Adrenal gland (tissue), 12 donors: Measurements from ENCODE around the gene TMEM51. TPM values are rescaled to one million over a fixed set of nuclear protein-coding genes. Genes with fewer than 3 reads are reported as not detected.
A peak's percentile ranks its signal among the peaks of the same experiment; 100 is the strongest.

Experiments
- DNase-seq, 7 donors: peaks; one replicate each; pipeline ENCODE4 v3.0.0-alpha.2; 2019 to 2020
- H3K27ac ChIP-seq, 5 donors: fragments of 200-600 bp; sonication (generic) in 4 of 5; 1 replicate in 3 of 5; 2 replicates in 2 of 5; pipeline versions ENCODE4 v1.5.1 to v1.8.0; 2016 to 2020; ENCODE audit warnings: mild to moderate bottlenecking in 1 of 5
- H3K27me3 ChIP-seq: fragments of 200-600 bp; 2 replicates; pipeline ENCODE4 v1.8.0; 2021
- H3K36me3 ChIP-seq, 2 donors: fragments of 200-600 bp; replicated peaks in 1 of 2; 1 replicate in 1 of 2; 2 replicates in 1 of 2; pipeline versions ENCODE4 v1.5.1 to v1.8.0; 2018 to 2022
- H3K4me1 ChIP-seq, 2 donors: fragments of 200-600 bp; replicated peaks in 1 of 2; 1 replicate in 1 of 2; 2 replicates in 1 of 2; pipeline versions ENCODE4 v1.5.1 to v1.8.0; 2018 to 2021
- H3K4me3 ChIP-seq, 4 donors: fragments of 200-600 bp; sonication (generic) in 3 of 4; one replicate each; pipeline ENCODE4 v1.5.1; 2016 to 2018
- H3K9me3 ChIP-seq, 3 donors: fragments of 200-600 bp; sonication (generic) in 1 of 3; replicated peaks in 1 of 3; 1 replicate in 2 of 3; 2 replicates in 1 of 3; pipeline versions ENCODE4 v1.5.1 to v1.8.0; 2016 to 2021
- CTCF ChIP-seq, 6 experiments: fragments of 450-650 bp in 4 of 6; fragments of 200-600 bp in 2 of 6; sonication (generic) in 1 of 6; IDR thresholded peaks; 1 replicate in 5 of 6; 2 replicates in 1 of 6; pipeline versions ENCODE4 v1.5.1 to v1.8.0; 2016 to 2021; ENCODE audit warnings: antibody characterized with exemption in 6 of 6, mild to moderate bottlenecking in 2 of 6, moderate library complexity in 1 of 6
- POLR2A ChIP-seq, 2 donors: fragments of 450-650 bp; IDR thresholded peaks; one replicate each; pipeline ENCODE4 v1.6.1; 2017; ENCODE audit warnings: antibody characterized with exemption in 2 of 2, mild to moderate bottlenecking in 2 of 2, moderate library complexity in 1 of 2
- WGBS, 4 donors: extraction: QIAGEN DNeasy Blood & Tissue Kit in 2 of 4; methylation state at CpG; one replicate each; pipeline versions ENCODE4 v1.1.5 to v1.1.7; 2013 to 2017; 5-methylcytosine and 5-hydroxymethylcytosine counted together
- intact Hi-C, 2 donors: fragments of 100-400 bp; cut with DNase I; formaldehyde crosslinking; loops; one replicate each; pipeline versions ENCODE4 v1.14.1 to v1.15.0; 2022 to 2023
- polyA plus RNA-seq, 3 donors: library from polyadenylated mRNA; stranded (reverse); fragments of 200-250 nt in 2 of 3; fragments of 350-450 nt in 1 of 3; fragmentation: Illumina TruSeq in 1 of 3; extraction: RNeasy Lipid Tissue Mini Kit (QIAGEN cat#74804) in 1 of 3; gene quantifications; one replicate each; pipeline ENCODE4 v1.2.3, GENCODE V29; 2013 to 2014
- total RNA-seq, 9 donors: library from RNA; depleted of rRNA in 4 of 9; stranded (reverse); fragments of >200 nt in 4 of 9; fragments of 120-200 nt in 1 of 9; fragmentation: NEBNext Ultra II Directional in 1 of 9; extraction: Animal tissue kit (Norgen Biotek cat#: 25700) in 1 of 9; gene quantifications; one replicate each; pipeline versions ENCODE4 v1.1.0 to v1.2.4, GENCODE V29; 2013 to 2023
- donor health status: healthy with polysubstance abuse.
- donor health status: Bipolar disorder and iron deficiency.
- donor health status: DM: yes; HTN: yes; CAD: no.
- donor health status: DM: no; HTN: no; CAD: no.
- donor health status: DM: no; HTN: no; CAD: no.
- donor health status: DM: yes; HTN: yes; CAD: no.

The TMEM51 gene
- total and polyA plus RNA-seq, 12 donors: 4.0 to 46.5 (median 31.0) TPM

GRCh38 chr1:15210651-15211375 is 57.3 kb downstream of the TMEM51 start:
- Histone ChIP-seq H3K27ac (peak overlapping the region in 2 of 5 donors; percentile 7 to 60), H3K9me3 (no peaks in the 10 kb centered on the region), H3K4me1 (peaks cover 42 to 83% of the 10 kb centered on the region in 2 donors), H3K36me3 (no peaks in the 10 kb centered on the region), H3K27me3 (no peaks in the 10 kb centered on the region), H3K4me3 (no peak overlapping the region)
- WGBS, 4 donors: 54 to 66% (median 57%) methylated on average over 7 of the region's 7 CpGs
- intact Hi-C loops: no loop called here
- TF ChIP-seq CTCF (IDR thresholded peaks at IDR 0.05): no peak
- TF ChIP-seq POLR2A (IDR thresholded peaks at IDR 0.05): no peak
- peak in 1 of 7 donors; percentile 20 for DNase-seq

GRCh38 chr1:15211424-15211823 is 57.9 kb downstream of the TMEM51 start:
- Histone ChIP-seq H3K9me3 (no peaks in the 10 kb centered on the region), H3K27me3 (no peaks in the 10 kb centered on the region), H3K4me1 (peaks cover 36 to 78% of the 10 kb centered on the region in 2 donors), H3K36me3 (no peaks in the 10 kb centered on the region), H3K4me3 (no peak overlapping the region), H3K27ac (peak overlapping the region in 2 of 5 donors; percentile 20 to 78)
- no peak for DNase-seq
- TF ChIP-seq CTCF (IDR thresholded peaks at IDR 0.05): no peak
- no peak for TF ChIP-seq POLR2A (IDR thresholded peaks at IDR 0.05)
- intact Hi-C loops: no loop called here
- WGBS, 4 donors: 92 to 94% (median 93%) methylated on average over 3 of the region's 3 CpGs

- TF ChIP-seq POLR2A (IDR thresholded peaks at IDR 0.05) (no peak), CTCF (IDR thresholded peaks at IDR 0.05) (no peak)
- Histone ChIP-seq H3K27me3 (no peaks in the 10 kb centered on the region), H3K36me3 (no peaks in the 10 kb centered on the region), H3K4me3 (no peak overlapping the region), H3K27ac (peak overlapping the region in 4 of 5 donors; percentile 30 to 83 (median 64)), H3K9me3 (no peaks in the 10 kb centered on the region), H3K4me1 (peaks cover 29 to 73% of the 10 kb centered on the region in 2 donors)
- WGBS, 4 donors: 46 to 56% (median 48%) methylated on average over 17 of the region's 17 CpGs
- intact Hi-C loops: no loop called here
- peak in 5 of 7 donors; percentile 44 to 49 (median 46) for DNase-seq
Measured at GRCh38 chr1:15212216-15212953, 58.8 kb downstream of the TMEM51 start.

GRCh38 chr1:15212954-15213291 is 59.4 kb downstream of the TMEM51 start:
- no peak for TF ChIP-seq POLR2A (IDR thresholded peaks at IDR 0.05)
- no peak for TF ChIP-seq CTCF (IDR thresholded peaks at IDR 0.05)
- intact Hi-C loops: no loop called here
- H3K27ac ChIP-seq: peak overlapping the region; percentile 30 to 83 (median 49)
- DNase-seq: peak in 1 of 7 donors; percentile 19
- H3K36me3 ChIP-seq: no peaks in the 10 kb centered on the region
- no peaks in the 10 kb centered on the region for H3K27me3 ChIP-seq
- H3K4me1 ChIP-seq: peaks cover 29 to 74% of the 10 kb centered on the region in 2 donors
- H3K9me3 ChIP-seq: no peaks in the 10 kb centered on the region
- no peak overlapping the region for H3K4me3 ChIP-seq
- 60 to 67% (median 63%) methylated on average over 3 of the region's 3 CpGs for WGBS, 4 donors
